ENCODE results near the gene OR9K2. TPM values are rescaled to one million over a fixed set of nuclear protein-coding genes. Genes with fewer than 3 reads are reported as not detected.

The OR9K2 gene, protein sequence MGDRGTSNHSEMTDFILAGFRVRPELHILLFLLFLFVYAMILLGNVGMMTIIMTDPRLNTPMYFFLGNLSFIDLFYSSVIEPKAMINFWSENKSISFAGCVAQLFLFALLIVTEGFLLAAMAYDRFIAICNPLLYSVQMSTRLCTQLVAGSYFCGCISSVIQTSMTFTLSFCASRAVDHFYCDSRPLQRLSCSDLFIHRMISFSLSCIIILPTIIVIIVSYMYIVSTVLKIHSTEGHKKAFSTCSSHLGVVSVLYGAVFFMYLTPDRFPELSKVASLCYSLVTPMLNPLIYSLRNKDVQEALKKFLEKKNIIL
- total RNA-seq (not detected), polyA plus RNA-seq (not detected)
- long read RNA-seq, donor 1, result 0 reads
- long read RNA-seq, donor 2, result 0 reads
- long read RNA-seq, donor 3, result 0 reads

DNA sequence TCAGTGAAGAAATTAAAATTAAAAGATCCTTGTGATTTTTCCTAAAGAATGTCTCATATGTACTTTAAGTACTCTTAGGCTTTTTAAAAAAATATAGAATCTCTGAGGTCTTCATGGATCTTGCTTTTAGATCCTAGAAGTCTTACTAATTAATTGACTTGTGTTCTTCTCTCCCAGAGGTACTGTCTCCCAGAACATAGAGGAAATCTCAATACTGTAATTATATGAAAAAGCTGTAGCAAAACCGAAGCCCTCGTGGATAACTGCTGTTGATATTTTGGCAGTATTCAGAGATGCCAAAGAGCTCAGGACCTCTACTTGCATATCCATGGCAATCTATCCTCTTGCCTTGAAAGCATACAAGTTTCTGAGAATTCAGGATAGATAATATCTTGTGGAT lies at the start of gene OR9K2:
Gene OR9K2 (plus strand): TSS at position 301 of the 400 bp plus-strand sequence. CDS start 3,429 bp downstream, outside the sequence.
- Histone ChIP-seq H3K36me3 (no peaks in the 10 kb centered on the region), H3K4me1 (ENCODE audit: insufficient read depth) (no peaks in the 10 kb centered on the region), H3K27ac (no peak within 1 kb of the TSS), H3K27me3 (no peaks in the 10 kb centered on the region), H3K9me3 (no peaks in the 10 kb centered on the region), H3K4me3 (no peak within 1 kb of the TSS)
- no peak for DNase-seq
- intact Hi-C loops (cut with DNase I), result no loop called here
- TF ChIP-seq EP300 (IDR thresholded peaks at IDR 0.05), result no peak
- TF ChIP-seq, protein P1, sequence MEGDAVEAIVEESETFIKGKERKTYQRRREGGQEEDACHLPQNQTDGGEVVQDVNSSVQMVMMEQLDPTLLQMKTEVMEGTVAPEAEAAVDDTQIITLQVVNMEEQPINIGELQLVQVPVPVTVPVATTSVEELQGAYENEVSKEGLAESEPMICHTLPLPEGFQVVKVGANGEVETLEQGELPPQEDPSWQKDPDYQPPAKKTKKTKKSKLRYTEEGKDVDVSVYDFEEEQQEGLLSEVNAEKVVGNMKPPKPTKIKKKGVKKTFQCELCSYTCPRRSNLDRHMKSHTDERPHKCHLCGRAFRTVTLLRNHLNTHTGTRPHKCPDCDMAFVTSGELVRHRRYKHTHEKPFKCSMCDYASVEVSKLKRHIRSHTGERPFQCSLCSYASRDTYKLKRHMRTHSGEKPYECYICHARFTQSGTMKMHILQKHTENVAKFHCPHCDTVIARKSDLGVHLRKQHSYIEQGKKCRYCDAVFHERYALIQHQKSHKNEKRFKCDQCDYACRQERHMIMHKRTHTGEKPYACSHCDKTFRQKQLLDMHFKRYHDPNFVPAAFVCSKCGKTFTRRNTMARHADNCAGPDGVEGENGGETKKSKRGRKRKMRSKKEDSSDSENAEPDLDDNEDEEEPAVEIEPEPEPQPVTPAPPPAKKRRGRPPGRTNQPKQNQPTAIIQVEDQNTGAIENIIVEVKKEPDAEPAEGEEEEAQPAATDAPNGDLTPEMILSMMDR (IDR thresholded peaks at IDR 0.05), result no peak
- 71 to 89% (median 81%) methylated on average over 2 of the region's 2 CpGs for WGBS, 3 donors

DNA sequence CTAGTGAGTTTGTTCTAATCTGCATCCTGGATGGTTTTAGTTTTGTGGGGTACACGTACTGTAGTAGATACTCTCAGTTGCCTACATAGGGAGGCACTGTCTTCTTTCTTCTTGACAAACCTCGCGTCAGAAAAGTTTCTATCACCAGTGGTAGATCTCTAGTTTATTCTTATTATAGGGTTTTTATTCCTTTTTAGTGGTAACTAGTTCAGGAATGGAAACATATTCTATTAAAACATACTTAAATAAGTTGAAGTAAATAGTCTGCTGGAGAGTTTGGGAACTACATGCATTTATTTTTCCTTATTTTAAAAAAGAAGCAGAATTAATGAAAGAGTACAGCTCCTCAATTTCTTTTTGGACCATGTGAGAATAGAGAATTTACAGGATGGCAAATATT lies 33.6 kb upstream of the OR9K2 start:
- intact Hi-C loops (cut with DNase I), result no loop called here
- Histone ChIP-seq H3K4me1 (ENCODE audit: insufficient read depth) (no peaks in the 10 kb centered on the region), H3K27me3 (no peaks in the 10 kb centered on the region), H3K36me3 (no peaks in the 10 kb centered on the region), H3K4me3 (no peak overlapping the region), H3K27ac (no peak overlapping the region), H3K9me3 (no peaks in the 10 kb centered on the region)
- 80 to 86% (median 85%) methylated on average over 3 of the region's 3 CpGs for WGBS, 3 donors
- no peak for DNase-seq
- TF ChIP-seq, protein P1 (IDR thresholded peaks at IDR 0.05), result no peak
- TF ChIP-seq EP300 (IDR thresholded peaks at IDR 0.05) (no peak), POLR2A (IDR thresholded peaks at IDR 0.05) (no peak)

DNA sequence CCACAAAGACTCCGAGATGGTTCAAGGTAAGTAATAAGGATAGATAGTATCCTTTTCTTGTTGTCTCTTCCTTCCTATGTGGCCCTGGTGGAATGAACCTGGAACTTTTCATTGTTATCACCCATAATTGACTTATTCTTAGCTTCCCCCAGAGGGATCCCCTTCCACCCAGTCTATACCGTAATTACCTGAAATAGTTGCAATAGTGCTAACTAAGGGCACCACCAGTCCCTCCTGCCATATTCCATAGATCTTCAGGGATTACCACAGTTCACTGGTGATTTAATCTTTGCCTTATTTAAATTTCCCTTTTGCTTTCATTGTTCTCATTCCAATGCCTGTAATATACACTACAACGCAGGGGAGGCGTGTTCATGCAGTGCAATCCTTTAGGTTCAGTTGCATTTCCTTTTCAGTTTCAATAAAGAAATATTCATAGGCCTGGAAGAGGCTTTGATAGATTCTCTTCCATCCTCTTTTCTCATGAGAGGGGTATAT lies 13.8 kb upstream of the OR9K2 start:
- no peak overlapping the region for H3K4me3 ChIP-seq
- no peaks in the 10 kb centered on the region for H3K4me1 ChIP-seq (ENCODE audit: insufficient read depth)
- H3K9me3 ChIP-seq, result no peaks in the 10 kb centered on the region
- no peaks in the 10 kb centered on the region for H3K36me3 ChIP-seq
- intact Hi-C loops (cut with DNase I), result no loop called here
- H3K27ac ChIP-seq, result no peak overlapping the region
- 75 to 88% (median 86%) methylated on average over 4 of the region's 4 CpGs for WGBS, 3 donors
- TF ChIP-seq, protein P1 (IDR thresholded peaks at IDR 0.05), result no peak
- TF ChIP-seq POLR2A (IDR thresholded peaks at IDR 0.05) (no peak), EP300 (IDR thresholded peaks at IDR 0.05) (no peak)
- no peaks in the 10 kb centered on the region for H3K27me3 ChIP-seq
- no peak for DNase-seq

DNA sequence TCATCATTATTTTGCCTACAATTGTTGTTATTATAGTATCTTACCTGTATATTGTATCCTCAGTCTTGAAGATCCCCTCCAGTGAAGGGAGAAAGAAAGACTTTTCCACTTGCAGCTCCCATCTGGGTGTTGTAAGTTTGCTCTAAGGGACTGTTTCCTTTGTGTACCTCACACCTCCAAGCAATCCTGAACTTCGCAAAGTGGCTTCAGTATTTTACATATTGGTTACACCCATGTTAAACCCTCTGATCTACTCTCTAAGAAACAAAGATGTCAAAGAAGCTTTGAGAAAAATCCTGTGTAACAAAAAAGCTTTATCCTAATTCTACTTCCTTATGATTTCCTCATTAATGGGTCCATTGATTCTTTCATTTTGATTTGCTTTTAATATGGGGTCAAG lies 10.1 kb upstream of the OR9K2 start:
- no peaks in the 10 kb centered on the region for H3K4me1 ChIP-seq (ENCODE audit: insufficient read depth)
- no peak for DNase-seq
- H3K27me3 ChIP-seq, result no peaks in the 10 kb centered on the region
- H3K9me3 ChIP-seq, result no peaks in the 10 kb centered on the region
- no peaks in the 10 kb centered on the region for H3K36me3 ChIP-seq
- intact Hi-C loops (cut with DNase I), result no loop called here
- TF ChIP-seq EP300 (IDR thresholded peaks at IDR 0.05) (no peak), POLR2A (IDR thresholded peaks at IDR 0.05) (no peak)
- TF ChIP-seq, protein P1 (IDR thresholded peaks at IDR 0.05), result no peak
- 81 to 96% (median 88%) methylated on average over 1 of the region's 1 CpG for WGBS, 3 donors
- H3K4me3 ChIP-seq, result no peak overlapping the region
- no peak overlapping the region for H3K27ac ChIP-seq
